Fibroblast of the conjunctiva (primary cell): ENCODE data around the gene SLC22A5.
"Not testable (repeated sequence)": the region's sequence is repeated elsewhere in the genome, so short reads cannot be mapped to it uniquely, and the experiment has no call there.

Source experiments
- DNase-seq: peaks from one replicate; pipeline ENCODE4 v3.0.0-alpha.2; 2010; ENCODE audit warnings: low read depth

Gene SLC22A5

DNA sequence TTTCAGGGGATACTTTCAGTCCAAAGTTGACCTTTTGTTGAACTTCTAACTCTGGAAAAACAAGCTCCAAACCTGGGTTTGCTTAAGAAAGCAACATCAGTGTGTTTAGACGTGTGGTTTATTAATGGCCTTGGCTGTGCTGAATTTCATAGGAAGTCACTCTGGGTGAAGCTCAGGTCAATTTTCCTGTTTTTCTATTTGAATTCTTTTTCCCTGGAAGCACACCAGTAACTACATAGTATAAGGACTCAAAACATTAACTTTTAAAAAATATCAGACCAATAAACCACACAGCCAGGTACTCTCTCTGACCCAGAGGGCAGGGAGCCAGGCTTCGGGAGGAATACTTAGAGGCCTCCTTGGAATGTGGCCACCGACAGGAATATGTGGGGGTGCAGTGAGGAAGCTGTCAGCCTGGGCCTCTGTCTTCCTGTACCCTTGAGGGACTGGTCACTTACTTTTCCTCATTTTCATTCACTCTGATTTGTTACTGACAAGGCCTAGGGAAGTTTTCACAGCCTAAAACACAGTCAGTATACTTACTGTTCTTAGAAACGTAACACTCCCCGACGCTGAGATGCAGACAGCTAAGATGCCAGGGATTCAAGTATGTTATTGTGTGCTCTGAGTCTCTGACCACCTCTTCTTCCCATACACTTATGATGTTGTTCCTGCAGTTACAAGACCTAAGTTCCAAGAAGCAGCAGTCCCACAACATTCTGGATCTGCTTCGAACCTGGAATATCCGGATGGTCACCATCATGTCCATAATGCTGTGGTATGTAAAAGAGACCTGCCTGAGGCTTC lies 18.9 kb downstream of the SLC22A5 start:
- no peak for DNase-seq

- no peak for DNase-seq
Observed at GRCh38 chr5:132389051-132389331, 19.5 kb downstream of the SLC22A5 start.

DNA sequence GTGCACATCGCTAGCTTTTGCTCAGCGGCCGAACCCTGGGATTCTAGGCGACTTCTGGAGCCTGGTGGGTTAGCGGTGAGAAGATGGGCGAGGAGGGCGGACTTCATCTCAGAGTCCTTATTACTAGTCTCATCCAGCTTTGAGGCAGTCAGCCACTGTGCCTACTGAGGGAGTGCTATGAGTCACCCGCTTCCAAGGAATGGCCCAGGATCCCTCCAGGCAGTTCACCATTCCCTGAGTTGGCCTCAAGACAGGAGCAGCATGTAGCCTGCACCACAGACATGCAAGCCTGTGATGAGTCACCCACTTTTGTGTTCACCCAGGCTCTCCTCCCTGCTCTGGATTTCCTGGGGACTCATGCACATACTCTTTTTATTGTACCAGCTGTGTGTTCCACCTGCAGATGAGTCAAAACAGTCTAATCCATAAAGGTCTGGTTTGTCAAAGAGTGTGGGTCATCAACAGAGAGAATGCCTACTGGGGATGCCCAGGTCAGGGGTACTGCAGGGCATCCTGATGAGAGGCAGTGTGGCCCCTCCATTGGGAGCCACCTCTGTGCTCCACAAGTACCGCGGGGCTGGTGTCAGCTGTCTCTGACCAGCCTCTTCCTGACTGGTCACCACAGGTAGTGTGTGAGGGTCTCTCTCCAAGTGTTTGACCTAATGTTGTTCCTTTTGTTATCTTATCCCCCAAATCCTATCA lies 20.2 kb downstream of the SLC22A5 start:
- DNase-seq = peak; percentile 86

GRCh38 chr5:132391247-132391646 lies 21.7 kb downstream of the SLC22A5 start:
- no peak for DNase-seq

DNA sequence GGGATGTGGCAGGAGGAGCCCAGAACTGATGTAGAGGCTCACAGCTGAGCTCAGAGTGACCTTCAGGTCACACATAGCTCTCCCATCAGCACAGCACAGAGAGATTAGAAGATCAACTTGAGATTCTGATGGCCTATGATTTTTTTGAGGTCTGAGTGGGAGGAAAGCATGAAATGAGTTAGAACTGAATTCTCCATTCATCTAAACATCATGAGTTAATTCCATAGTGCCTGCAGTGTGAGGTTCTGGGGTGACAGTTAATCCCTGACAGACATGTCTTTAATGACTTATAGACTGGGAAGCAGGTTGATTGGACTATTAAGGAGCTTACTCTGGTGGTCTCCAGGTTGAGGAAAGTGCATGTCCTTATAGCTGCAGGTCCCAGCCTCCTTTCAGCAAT lies 22.4 kb downstream of the SLC22A5 start:
- no peak for DNase-seq

DNA sequence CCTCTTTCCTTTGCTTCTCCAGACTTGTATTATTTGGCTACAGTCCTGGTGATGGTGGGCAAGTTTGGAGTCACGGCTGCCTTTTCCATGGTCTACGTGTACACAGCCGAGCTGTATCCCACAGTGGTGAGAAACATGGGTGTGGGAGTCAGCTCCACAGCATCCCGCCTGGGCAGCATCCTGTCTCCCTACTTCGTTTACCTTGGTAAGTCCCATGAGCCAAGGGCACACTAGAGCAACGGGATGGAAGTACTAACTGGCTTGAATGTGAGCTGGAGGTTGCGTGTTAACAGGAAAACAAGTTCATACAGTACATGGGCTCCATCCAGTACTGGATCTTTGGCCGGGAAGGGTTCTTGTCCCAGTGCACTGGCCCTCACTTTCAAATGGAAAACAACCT lies 22.9 kb downstream of the SLC22A5 start:
- no peak for DNase-seq

DNA sequence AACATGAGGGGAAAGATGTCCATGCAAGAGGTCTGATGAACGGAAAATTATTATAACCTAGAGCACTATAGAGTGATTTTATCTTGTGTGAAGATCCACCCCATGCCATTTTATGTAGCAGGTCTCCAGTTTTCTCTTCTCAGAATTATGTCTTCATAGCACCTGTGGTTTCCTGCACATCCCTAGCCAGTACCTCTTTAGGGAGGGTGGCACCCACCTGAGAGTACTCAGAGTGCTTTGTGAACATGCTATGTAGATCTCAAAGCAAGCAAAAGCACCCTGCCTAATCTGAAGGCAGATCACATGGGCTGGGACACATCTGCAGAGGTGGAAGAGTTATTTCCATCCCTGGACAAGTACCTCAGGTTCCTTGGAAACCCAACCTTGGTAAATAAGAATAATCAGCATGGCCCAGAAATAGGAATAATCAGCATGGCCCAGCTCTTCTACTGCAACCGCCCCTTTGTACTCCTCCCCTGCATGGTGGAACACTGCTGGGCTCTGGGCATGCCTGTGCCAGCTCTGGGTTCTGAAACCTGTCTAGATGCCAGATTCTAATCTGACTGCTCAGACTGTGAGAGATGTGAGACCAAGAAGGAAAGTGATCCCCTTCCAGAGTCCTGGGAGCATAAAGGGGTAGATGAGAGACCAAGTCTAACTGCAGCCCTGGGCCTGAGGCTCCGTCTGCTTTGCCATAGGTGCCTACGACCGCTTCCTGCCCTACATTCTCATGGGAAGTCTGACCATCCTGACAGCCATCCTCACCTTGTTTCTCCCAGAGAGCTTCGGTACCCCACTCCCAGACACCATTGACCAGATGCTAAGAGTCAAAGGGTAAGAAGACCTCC lies 23.7 kb downstream of the SLC22A5 start:
- no peak for DNase-seq

DNA sequence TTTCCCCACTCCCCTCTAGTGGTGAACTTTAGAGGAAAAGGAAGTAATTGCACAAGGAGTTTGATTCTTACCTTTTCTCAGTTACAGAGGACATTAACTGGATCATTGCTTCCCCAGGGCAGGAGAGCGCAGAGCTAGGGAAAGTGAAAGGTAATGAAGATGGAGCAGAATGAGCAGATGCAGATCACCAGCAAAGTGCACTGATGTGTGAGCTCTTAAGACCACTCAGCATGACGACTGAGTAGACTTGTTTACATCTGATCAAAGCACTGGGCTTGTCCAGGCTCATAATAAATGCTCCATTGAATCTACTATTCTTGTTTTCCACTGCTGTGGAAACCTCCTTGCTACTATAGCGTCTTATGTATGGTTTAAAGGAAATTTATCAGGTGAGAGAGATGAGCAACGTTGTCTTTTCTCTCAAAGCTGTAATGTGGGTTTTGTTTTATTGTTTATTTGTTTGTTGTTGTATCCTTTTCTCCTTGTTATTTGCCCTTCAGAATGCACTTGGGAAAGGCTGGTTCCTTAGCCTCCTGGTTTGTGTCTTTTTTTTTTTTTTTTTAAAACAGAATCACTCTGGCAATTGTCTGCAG lies 25.3 kb downstream of the SLC22A5 start:
- DNase-seq = no peak

- DNase-seq = no peak
Observed at GRCh38 chr5:132396589-132397031, 27.1 kb downstream of the SLC22A5 start.

GRCh38 chr5:132397224-132397623 lies 27.7 kb downstream of the SLC22A5 start:
- DNase-seq = no peak

- not testable (repeated sequence) for DNase-seq
Observed at GRCh38 chr5:132397936-132398675, 28.6 kb downstream of the SLC22A5 start.

DNA sequence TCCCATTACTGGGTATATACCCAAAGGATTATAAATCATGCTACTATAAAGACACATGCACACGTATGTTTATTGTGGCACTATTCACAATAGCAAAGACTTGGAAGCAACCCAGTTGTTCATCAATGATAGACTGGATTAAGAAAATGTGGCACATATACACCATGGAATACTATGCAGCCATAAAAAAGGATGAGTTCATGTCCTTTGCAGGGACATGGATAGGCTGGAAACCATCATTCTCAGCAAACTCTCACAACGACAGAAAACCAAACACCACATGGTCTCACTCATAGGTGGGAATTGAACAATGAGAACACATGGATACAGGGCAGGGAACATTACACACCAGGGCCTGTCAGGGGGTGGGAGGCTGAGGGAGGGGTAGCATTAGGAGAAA lies 34.5 kb downstream of the SLC22A5 start:
- not testable (repeated sequence) for DNase-seq

- DNase-seq = no peak
Observed at GRCh38 chr5:132405646-132406045, 36.1 kb downstream of the SLC22A5 start.

- DNase-seq = no peak
Observed at GRCh38 chr5:132406144-132406783, 36.8 kb downstream of the SLC22A5 start.

DNA sequence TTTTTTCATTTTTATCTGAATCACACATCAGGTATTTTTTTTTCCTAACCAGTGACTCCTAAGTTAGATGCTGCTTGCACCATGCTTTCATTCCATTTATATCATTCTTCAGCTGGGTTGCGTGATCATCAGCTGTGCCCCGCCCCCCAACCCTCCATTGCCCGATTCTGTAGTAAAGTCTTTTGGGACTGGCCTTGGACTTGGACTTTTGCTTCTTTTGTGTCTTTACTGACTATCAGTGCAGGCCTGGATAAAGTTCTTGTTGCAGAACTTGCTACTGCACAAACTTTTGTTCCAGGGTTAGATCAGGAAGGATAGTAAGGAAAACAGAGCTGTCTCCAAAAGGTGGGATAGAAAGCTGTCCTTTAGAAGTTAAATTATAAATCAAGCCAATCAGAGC lies 38.5 kb downstream of the SLC22A5 start:
- no peak for DNase-seq

DNA sequence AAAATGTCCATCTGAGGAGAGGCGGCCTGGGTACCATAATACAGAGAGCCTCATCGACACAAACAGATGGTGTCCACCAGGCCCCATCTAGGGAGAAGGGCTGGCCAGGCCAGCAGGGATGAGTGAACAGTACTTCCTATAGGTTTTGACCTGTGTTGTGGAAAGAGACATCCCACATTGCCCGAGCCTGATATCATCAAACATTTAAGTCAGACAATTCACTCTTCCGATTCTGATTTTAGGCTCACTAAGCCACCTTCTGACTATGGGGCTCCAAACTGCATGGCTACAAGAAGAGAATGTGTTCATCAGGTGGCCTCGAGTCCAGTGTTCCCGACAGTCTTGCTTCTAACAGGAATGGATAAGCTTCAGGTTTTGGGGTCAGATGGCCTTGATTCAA lies 38.9 kb downstream of the SLC22A5 start:
- DNase-seq = no peak

DNA sequence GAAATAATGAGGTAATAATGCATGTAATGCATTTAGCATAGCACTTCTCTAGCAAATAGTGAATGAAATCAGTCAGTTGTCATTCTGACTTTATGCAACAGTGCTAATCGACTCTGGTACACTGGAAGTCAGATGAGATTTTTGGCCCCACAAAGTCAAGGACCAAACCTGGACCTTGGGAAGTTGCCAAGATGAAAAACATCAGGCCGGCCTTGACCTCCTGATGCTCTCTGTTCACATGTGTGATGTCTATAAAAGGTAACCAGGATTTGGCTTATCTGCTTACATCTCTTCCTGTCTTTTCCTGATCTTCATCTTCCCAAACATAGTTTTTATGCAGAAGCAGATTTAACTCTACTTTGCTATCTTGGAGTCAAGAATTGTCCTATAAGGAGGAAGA lies 39.5 kb downstream of the SLC22A5 start:
- DNase-seq = no peak

DNA sequence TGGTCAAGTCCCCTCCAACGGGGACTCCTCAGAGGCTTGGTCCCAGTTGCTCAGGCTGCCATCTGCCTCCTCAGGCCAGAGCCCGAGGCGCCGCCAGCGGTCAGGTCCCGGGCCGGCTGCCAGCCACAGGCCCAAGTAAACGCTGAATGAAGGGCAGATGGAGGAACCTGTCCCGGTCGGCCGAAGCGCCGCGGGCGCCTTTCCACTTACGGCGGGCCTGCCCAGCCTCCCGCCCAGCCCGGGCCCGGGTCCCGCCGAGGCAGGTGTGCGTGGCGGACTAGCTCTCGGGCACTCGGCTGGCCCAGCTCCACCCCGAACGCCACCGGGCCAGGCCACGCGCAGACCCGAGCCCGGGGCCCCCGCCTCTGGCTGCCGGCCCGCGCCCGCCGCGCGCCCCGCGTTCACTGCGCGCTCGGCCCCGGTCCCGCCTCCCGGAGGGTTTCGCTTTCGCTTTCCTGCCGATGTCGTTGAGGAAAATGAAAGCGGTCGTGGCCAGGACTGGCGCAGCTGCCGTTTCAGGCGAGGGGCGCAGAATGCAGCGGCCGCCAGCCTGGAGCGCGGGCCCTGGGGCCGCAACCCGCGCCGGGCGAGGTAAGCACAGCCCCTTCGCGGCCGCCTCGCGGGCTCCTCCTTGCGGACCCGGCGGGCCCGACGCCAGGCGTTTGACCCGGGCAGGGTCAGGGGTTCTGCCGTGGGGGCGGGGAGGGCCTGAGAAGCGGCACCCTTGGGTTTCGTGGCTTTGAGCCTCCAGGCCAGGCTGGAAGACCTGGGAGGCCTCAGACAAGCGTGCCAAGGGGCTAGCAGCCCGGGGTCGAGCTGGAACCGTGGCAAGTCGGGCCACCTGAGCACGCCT lies 41.2 kb downstream of the SLC22A5 start:
- peak; percentile 55 for DNase-seq

DNA sequence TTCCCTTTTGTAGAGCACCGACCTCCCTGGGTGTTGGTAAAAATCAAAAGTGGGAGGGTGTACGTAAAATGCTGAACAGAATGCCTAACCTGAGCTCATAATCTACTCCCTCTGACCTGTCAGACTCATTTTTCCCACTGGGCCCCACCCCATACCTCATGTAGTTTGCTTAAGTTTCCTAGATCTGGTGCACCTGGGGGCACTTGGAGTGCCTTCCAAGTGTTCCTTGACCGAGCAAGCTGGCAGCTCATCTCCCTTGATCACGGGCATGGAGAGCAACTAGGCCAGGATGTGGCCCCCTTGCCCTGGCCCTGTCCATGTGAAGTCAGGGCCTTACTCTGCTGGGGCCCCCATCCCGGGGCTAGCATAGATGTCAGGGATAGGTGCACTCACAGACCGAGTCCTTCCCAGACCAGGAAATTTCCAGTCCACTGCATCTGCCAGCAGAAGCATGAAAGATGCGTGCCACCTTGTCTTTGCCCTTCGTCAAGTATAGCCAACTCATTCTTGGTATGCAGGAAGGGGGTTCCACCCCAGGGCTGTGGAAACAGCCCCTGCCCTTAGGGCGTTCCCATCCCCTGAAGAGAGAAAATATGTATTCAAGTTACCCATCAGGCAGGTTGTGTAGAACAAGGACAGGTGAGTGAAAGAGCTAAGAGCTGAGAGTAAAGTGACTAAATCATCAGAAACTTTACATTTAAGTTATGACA lies 41.9 kb downstream of the SLC22A5 start:
- DNase-seq = no peak

DNA sequence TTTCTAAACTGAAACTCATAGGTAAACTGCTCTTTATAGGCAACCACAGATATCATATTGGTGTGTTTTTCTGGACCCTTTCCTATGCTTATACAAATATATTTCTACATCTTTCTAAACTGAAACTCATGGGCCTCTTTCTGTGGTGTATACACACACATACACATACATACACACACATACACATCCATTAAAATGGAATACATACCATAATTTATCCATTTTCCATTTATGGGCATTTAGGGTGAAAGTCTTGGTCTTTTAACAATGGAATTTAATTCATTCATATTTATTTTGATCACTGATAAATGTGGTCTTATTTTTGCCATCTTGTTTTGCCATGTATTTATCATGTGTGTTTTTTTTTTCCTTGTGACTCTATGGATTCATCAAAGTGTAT lies 44.1 kb downstream of the SLC22A5 start:
- no peak for DNase-seq
